Endothelial cell (in vitro differentiated cells): Measurements from ENCODE around the gene PRR13. TPM values are rescaled to one million over a fixed set of nuclear protein-coding genes. Genes with fewer than 3 reads are reported as not detected.

Experiments
- DNase-seq: peaks from one replicate; pipeline ENCODE4 v3.0.0; 2021; ENCODE audit warnings: low spot score
- H3K27ac Mint-ChIP-seq: one replicate; pipeline ENCODE4 v1.8.0; 2021; ENCODE audit warnings: mixed read lengths, inconsistent platforms; ENCODE audit not compliant: unreplicated experiment
- H3K27me3 Mint-ChIP-seq: one replicate; pipeline ENCODE4 v1.8.0; 2021; ENCODE audit warnings: mild to moderate bottlenecking, moderate library complexity, mixed read lengths, inconsistent platforms; ENCODE audit not compliant: unreplicated experiment
- H3K36me3 Mint-ChIP-seq: one replicate; pipeline ENCODE4 v1.8.0; 2021; ENCODE audit warnings: mild to moderate bottlenecking, low read depth, mixed read lengths, inconsistent platforms; ENCODE audit not compliant: unreplicated experiment
- H3K4me1 Mint-ChIP-seq: one replicate; pipeline ENCODE4 v1.8.0; 2021; ENCODE audit warnings: mild to moderate bottlenecking, mixed read lengths, inconsistent platforms; ENCODE audit not compliant: unreplicated experiment
- H3K4me3 Mint-ChIP-seq: one replicate; pipeline ENCODE4 v1.8.0; 2021; ENCODE audit warnings: mild to moderate bottlenecking, mixed read lengths, inconsistent platforms; ENCODE audit not compliant: unreplicated experiment
- H3K9me3 Mint-ChIP-seq: one replicate; pipeline ENCODE4 v1.8.0; 2021; ENCODE audit warnings: mixed read lengths, inconsistent platforms; ENCODE audit not compliant: unreplicated experiment
- CTCF ChIP-seq: fragments of 200-600 bp; sonication (generic); IDR thresholded peaks from one replicate; pipeline ENCODE4 v1.5.0; 2021; ENCODE audit warnings: antibody characterized with exemption; ENCODE audit not compliant: unreplicated experiment
- total RNA-seq: library from RNA; stranded (reverse); fragmentation: NEBNext Ultra II Directional; extraction: Animal tissue kit (Norgen Biotek cat#: 25700); gene quantifications from one replicate; pipeline ENCODE4 v1.2.1, GENCODE V29; 2021; ENCODE audit not compliant: unreplicated experiment

PRR13 gene
- total RNA-seq, 1 donor from 2014 or later = 131 TPM

GRCh38 chr12:53493610-53494391 is 52.3 kb downstream of the PRR13 start:
- H3K27ac Mint-ChIP-seq = peak overlapping the region; percentile 95
- no peaks in the 10 kb centered on the region for H3K9me3 Mint-ChIP-seq
- H3K4me1 Mint-ChIP-seq = peaks cover 33% of the 10 kb centered on the region
- no peaks in the 10 kb centered on the region for H3K36me3 Mint-ChIP-seq
- TF ChIP-seq CTCF = no peak
- H3K4me3 Mint-ChIP-seq = peak overlapping the region; percentile 94
- no peak for DNase-seq
- peaks cover 18% of the 10 kb centered on the region for H3K27me3 Mint-ChIP-seq

Other genes with a start within 250 kb of the PRR13 start
- gene ITGB7, start 234.5 kb upstream of the PRR13 start, total RNA-seq = 0.56 TPM
- gene RARG, start 209.5 kb upstream of the PRR13 start, total RNA-seq = 7.9 TPM
- 11.8 TPM for gene ESPL1, start 173.4 kb upstream of the PRR13 start, total RNA-seq
- 444 TPM for gene PFDN5, start 146.2 kb upstream of the PRR13 start, total RNA-seq
- 55.3 TPM for gene MYG1, start 142.0 kb upstream of the PRR13 start, total RNA-seq
- 56.2 TPM for gene AAAS, start 120.1 kb upstream of the PRR13 start, total RNA-seq
- gene SP7, start 105.4 kb upstream of the PRR13 start, total RNA-seq = 3.6 TPM
- gene SP1, start 61.6 kb upstream of the PRR13 start, total RNA-seq = 69.5 TPM
- 1.3 TPM for gene AMHR2, start 17.9 kb upstream of the PRR13 start, total RNA-seq
- 1,084 TPM for gene PCBP2, start 10.4 kb downstream of the PRR13 start, total RNA-seq
- 20.9 TPM for gene MAP3K12, start 57.7 kb downstream of the PRR13 start, total RNA-seq
- gene TARBP2, start 59.5 kb downstream of the PRR13 start, total RNA-seq = 45.3 TPM
- not detected for gene NPFF, start 65.8 kb downstream of the PRR13 start, total RNA-seq
- 63.3 TPM for gene ATF7, start 184.6 kb downstream of the PRR13 start, total RNA-seq
- gene ATP5MC2, start 234.3 kb downstream of the PRR13 start, total RNA-seq = 342 TPM